ENCODE data around the gene BBS2.

BBS2 gene

DNA sequence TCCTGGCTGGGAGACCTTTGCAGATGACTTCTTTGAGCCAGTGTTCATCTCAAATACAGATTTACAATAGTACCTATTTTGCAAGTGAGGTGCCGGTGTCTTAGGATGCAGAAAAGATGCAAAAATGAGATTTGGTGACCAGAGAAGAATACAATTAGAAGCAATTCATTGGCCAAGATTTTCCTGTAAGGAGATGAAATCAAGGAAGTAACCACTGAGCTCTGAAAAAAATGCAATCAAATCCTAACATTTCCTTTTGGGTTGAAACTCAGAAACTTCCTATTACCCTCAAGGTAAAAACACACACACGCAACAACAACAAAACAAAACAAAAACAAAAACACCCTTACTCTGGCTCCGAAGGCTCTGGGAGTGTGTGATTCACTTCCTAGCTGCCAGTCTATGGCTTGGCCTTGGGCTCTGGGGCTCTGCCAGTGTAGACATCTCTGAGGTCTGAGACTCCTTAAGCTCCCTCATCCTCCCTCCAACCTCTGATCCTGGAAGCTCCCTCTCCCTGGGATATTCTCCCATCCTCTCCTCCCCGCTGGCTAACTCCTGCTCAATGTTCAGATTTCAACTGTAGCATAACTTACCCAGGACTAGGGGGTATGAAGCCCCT, 28.2 kb upstream of the BBS2 start:
- TF ChIP-seq, protein P1, sequence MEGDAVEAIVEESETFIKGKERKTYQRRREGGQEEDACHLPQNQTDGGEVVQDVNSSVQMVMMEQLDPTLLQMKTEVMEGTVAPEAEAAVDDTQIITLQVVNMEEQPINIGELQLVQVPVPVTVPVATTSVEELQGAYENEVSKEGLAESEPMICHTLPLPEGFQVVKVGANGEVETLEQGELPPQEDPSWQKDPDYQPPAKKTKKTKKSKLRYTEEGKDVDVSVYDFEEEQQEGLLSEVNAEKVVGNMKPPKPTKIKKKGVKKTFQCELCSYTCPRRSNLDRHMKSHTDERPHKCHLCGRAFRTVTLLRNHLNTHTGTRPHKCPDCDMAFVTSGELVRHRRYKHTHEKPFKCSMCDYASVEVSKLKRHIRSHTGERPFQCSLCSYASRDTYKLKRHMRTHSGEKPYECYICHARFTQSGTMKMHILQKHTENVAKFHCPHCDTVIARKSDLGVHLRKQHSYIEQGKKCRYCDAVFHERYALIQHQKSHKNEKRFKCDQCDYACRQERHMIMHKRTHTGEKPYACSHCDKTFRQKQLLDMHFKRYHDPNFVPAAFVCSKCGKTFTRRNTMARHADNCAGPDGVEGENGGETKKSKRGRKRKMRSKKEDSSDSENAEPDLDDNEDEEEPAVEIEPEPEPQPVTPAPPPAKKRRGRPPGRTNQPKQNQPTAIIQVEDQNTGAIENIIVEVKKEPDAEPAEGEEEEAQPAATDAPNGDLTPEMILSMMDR (IDR thresholded peaks at IDR 0.05; ENCODE audit: insufficient read depth, low read length, missing control alignments) = no peak
- DNase-seq (ENCODE audit: low read depth, low spot score) = no peak
- POLR2A ChIA-PET = no interaction called here
- CTCF ChIA-PET = interaction anchor here (0.6 to 1.6 kb wide), 3 partner anchors 29 to 240 kb away, joined by 3 to 6 read pairs (median 5); no protein-coding TSS in a partner anchor
- H3K4me3 ChIP-seq (ENCODE audit: low read depth, low read length) = no peak overlapping the region

DNA sequence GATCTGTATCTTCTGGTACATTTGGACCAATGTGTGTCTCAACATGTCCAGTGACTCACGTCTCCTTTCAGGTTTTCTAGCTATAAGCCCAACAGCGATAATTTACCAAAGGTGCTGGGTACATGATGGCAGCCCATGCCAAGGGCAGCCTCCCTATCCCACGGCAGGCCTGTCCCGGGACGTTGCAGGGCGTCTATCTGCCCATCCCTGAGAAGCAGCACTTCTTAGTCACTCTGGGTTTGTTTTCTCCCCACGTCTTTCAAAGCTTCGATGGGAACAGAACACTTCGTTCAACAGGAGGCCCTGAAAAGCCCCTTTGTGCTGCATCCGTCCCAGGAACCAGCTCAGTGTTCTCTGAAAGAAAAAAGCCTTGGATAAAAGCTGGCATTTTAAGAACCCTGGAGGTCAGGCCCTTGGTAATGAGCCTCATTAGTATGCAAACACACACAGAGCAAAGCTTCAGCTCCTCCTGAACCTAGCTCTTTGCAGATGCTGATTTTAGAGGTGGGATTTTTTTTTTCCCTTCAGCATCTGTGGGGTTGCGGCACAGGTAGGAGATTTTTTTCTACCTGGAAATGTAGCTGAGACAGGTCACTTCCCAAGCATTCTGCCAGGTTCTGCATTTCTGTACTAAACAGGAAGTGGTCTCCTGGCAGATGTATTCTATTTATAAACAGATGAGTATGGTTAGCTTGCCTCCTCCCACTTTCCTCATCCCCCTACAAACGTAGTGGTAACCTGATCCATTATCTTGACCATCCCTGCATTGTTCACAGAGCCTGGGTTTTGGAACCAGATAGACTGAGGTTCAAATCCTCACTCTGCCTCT, 27.5 kb upstream of the BBS2 start:
- ChIA-PET POLR2A (no interaction called here), CTCF (interaction anchor here (0.6 to 1.6 kb wide), 6 partner anchors 10 to 241 kb away, joined by 3 to 6 read pairs (median 4); no protein-coding TSS in a partner anchor)
- DNase-seq (ENCODE audit: low read depth, low spot score) = peak; percentile 14
- no peak overlapping the region for H3K4me3 ChIP-seq (ENCODE audit: low read depth, low read length)
- TF ChIP-seq, protein P1 (IDR thresholded peaks at IDR 0.05; ENCODE audit: insufficient read depth, low read length, missing control alignments) = no peak

DNA sequence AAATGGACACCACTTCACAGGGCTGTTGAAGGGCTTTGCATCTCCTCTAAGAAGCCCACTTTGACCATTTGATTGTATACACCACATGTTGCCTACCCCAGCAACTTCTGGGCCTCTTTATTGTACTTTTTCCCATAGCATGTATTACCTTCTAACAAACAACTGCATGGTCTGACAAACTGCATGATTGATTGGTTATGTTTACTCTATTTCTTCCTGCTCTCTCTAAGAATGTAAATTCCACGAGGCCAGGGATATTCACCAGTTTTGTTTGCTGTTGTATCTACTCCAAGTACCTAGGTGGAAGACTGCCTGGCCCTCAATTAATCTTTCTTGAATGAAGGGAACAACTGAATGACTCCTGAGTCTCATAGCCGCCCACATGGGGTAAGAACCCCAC, 22.2 kb upstream of the BBS2 start:
- H3K4me3 ChIP-seq (ENCODE audit: low read depth, low read length) = no peak overlapping the region
- DNase-seq (ENCODE audit: low read depth, low spot score) = no peak
- POLR2A ChIA-PET = no interaction called here
- CTCF ChIA-PET = no interaction called here
- TF ChIP-seq, protein P1 (IDR thresholded peaks at IDR 0.05; ENCODE audit: insufficient read depth, low read length, missing control alignments) = no peak

DNA sequence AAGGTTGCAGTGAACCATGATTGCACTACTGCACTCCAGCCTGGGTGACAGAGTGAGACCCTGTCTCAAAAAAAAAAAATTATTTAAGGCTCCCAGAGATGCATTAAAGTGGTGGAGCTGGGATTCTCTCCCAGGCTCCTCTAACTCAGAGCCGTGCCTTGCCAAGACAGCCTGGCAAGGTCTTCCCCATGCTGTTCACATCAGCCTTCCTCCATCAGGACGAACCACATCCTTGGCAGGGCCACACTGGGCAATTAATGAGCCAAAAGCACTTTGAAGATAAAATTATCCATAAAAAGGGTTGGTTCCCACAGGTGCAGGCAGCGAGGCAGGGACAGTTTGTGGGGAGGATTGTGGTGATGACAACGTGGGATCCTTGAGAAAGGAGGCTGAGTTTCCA, 19.8 kb upstream of the BBS2 start:
- ChIA-PET POLR2A (no interaction called here), CTCF (no interaction called here)
- H3K4me3 ChIP-seq (ENCODE audit: low read depth, low read length) = no peak overlapping the region
- TF ChIP-seq, protein P1 (IDR thresholded peaks at IDR 0.05; ENCODE audit: insufficient read depth, low read length, missing control alignments) = no peak
- no peak for DNase-seq (ENCODE audit: low read depth, low spot score)

DNA sequence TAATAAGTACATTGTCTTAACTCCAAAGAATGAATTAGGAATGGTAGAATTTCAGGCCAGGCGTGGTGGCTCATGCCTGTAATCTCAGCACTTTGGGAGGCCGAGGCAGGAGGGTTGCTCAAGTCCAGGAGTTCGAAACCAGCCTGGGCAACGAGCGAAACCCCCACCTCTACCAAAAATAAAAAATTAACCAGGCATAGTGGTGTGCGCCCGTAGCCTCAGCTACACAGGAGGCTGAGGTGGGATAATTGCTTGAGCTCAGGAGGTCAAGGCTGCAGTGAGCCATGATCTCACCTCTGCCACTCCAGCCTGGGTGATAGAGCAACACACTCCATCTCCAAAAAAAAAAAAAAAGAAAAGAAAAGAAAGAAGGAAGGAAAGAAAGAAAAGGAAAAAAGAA, 18.5 kb upstream of the BBS2 start:
- CTCF ChIA-PET = no interaction called here
- H3K4me3 ChIP-seq (ENCODE audit: low read depth, low read length) = no peak overlapping the region
- TF ChIP-seq, protein P1 (IDR thresholded peaks at IDR 0.05; ENCODE audit: insufficient read depth, low read length, missing control alignments) = no peak
- POLR2A ChIA-PET = no interaction called here
- no peak for DNase-seq (ENCODE audit: low read depth, low spot score)

DNA sequence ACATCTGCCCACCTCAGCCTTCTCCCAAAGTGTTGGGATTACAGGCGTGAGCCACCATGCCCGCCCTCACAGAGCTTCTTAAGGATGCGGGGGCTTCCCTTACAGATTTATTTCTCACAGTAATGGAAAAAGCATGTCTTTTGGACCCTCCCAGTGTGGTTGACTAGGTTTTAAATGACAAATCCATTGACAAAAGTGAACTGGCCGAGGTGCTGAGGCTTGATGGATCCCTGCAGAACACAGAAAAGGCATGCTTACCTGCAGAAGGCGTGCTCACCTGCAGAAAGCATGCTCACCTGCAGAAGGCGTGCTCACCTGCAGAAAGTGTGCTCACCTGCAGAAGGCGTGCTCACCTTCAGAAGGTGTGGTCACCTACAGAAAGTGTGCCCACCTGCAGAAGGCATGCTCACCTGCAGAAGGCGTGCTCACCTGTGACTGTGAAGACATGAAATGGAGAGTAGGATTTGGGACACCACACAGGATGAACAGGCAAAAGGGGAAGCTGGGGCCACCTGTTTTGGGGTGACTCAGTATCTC, 15.1 kb upstream of the BBS2 start:
- POLR2A ChIA-PET = no interaction called here

More for the DNA sequence above, 15.1 kb upstream of the BBS2 start:
- CTCF ChIA-PET = interaction anchor here (1.9 kb wide), 1 partner anchor 167 kb away, joined by 9 read pairs; no protein-coding TSS in a partner anchor
- no peak overlapping the region for H3K4me3 ChIP-seq (ENCODE audit: low read depth, low read length)
- TF ChIP-seq, protein P1 (IDR thresholded peaks at IDR 0.05; ENCODE audit: insufficient read depth, low read length, missing control alignments) = no peak
- no peak for DNase-seq (ENCODE audit: low read depth, low spot score)
